ENCODE results near the gene GFRAL.

The GFRAL gene

DNA sequence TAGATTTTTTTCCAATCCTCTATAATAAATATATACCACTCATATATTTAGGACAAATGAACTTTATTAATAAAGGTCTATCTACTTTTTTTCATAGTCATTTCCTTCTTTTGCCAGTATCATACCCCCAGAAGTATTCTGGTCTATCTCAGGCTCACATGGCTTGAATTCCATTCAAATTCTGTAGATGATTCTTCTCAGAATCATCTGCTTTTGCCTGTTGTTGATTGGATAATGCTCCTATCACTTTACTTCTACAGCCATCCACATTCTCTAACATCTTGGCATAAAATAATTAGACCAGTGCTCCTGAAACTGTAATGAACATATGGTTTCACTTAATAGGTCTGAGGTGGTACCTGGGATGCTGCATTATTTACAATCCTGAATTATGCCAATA, 121.2 kb downstream of the GFRAL start:
- H3K9me3 ChIP-seq (ENCODE audit: low read length): no peaks in the 10 kb centered on the region
- H4K20me1 ChIP-seq (ENCODE audit: insufficient read depth, low read length): no peaks in the 10 kb centered on the region
- H3K36me3 ChIP-seq (ENCODE audit: insufficient read depth, low read length): no peaks in the 10 kb centered on the region
- H3K27ac ChIP-seq (ENCODE audit: low read depth, low read length, poor library complexity, severe bottlenecking): no peak overlapping the region
- no peaks in the 10 kb centered on the region for H3K79me2 ChIP-seq (ENCODE audit: insufficient read depth, low read length)
- no peaks in the 10 kb centered on the region for H3K9me2 ChIP-seq (ENCODE audit: low read depth, low read length)
- no peaks in the 10 kb centered on the region for H3F3A ChIP-seq (ENCODE audit: insufficient read depth, low read length)
- H3K4me3 ChIP-seq (ENCODE audit: low read depth, low read length, poor library complexity, severe bottlenecking): no peak overlapping the region
- H2AFZ ChIP-seq (ENCODE audit: low read length): no peak overlapping the region
- no peak for TF ChIP-seq EZH2 (IDR thresholded peaks at IDR 0.05; ENCODE audit: borderline replicate concordance, low read length)
- TF ChIP-seq, protein P1, sequence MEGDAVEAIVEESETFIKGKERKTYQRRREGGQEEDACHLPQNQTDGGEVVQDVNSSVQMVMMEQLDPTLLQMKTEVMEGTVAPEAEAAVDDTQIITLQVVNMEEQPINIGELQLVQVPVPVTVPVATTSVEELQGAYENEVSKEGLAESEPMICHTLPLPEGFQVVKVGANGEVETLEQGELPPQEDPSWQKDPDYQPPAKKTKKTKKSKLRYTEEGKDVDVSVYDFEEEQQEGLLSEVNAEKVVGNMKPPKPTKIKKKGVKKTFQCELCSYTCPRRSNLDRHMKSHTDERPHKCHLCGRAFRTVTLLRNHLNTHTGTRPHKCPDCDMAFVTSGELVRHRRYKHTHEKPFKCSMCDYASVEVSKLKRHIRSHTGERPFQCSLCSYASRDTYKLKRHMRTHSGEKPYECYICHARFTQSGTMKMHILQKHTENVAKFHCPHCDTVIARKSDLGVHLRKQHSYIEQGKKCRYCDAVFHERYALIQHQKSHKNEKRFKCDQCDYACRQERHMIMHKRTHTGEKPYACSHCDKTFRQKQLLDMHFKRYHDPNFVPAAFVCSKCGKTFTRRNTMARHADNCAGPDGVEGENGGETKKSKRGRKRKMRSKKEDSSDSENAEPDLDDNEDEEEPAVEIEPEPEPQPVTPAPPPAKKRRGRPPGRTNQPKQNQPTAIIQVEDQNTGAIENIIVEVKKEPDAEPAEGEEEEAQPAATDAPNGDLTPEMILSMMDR (IDR thresholded peaks at IDR 0.05; ENCODE audit: low read length): no peak
- no peak overlapping the region for H3K9ac ChIP-seq (ENCODE audit: low read length)
- no peaks in the 10 kb centered on the region for H3K4me1 ChIP-seq (ENCODE audit: insufficient read depth, low read length, severe bottlenecking)
- no peak overlapping the region for H3K4me2 ChIP-seq (ENCODE audit: low read length)
- no peaks in the 10 kb centered on the region for H3K27me3 ChIP-seq (ENCODE audit: insufficient read depth, low read length)

DNA sequence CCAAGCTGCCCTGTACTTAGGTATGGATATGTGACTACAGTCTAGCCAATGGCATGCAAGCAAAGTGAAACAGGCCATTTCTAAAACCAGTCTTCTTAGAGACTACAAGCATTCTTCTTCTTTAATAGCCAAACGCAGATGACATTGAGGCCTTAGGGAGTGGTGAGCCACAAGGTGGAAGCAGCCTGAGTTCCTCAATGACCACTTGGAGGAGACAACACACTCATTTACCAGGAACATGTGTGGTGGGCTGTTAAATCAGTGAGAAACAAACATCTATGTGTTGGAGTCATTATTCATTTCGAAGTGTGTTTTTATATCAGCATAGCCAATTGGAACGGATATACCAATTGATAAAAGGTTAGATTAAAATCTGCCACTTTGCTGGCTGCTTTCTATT, 122.0 kb downstream of the GFRAL start:
- Histone ChIP-seq H3K27me3 (ENCODE audit: insufficient read depth, low read length) (no peaks in the 10 kb centered on the region), H3K79me2 (ENCODE audit: insufficient read depth, low read length) (no peaks in the 10 kb centered on the region), H3K9ac (ENCODE audit: low read length) (no peak overlapping the region), H3K4me3 (ENCODE audit: low read depth, low read length, poor library complexity, severe bottlenecking) (no peak overlapping the region), H3K36me3 (ENCODE audit: insufficient read depth, low read length) (no peaks in the 10 kb centered on the region), H3F3A (ENCODE audit: insufficient read depth, low read length) (no peaks in the 10 kb centered on the region), H2AFZ (ENCODE audit: low read length) (no peak overlapping the region), H3K4me2 (ENCODE audit: low read length) (no peak overlapping the region), H4K20me1 (ENCODE audit: insufficient read depth, low read length) (no peaks in the 10 kb centered on the region), H3K27ac (ENCODE audit: low read depth, low read length, poor library complexity, severe bottlenecking) (no peak overlapping the region), H3K9me2 (ENCODE audit: low read depth, low read length) (no peaks in the 10 kb centered on the region), H3K9me3 (ENCODE audit: low read length) (no peaks in the 10 kb centered on the region), H3K4me1 (ENCODE audit: insufficient read depth, low read length, severe bottlenecking) (no peaks in the 10 kb centered on the region)
- no peak for TF ChIP-seq EZH2 (IDR thresholded peaks at IDR 0.05; ENCODE audit: borderline replicate concordance, low read length)
- TF ChIP-seq, protein P1 (IDR thresholded peaks at IDR 0.05; ENCODE audit: low read length): no peak

DNA sequence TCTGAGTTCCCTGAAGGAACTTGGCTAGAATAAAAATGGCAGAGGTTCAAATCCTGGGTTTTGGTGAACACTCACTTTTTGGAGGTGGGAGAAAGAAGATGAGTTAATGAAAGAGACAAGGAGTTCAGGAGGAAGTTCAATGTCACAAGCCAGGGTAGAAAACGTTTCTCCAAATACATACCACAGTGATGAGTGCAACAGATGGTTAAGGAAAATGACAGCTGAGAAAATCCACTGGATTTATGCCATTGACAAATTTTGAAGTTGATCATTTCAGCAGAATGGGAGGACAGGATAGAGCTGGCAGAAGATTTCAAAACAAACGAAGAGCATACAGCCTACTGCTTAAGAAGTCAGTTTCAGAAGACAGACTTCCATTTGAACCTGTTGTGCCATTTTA, 122.7 kb downstream of the GFRAL start:
- H3K9ac ChIP-seq (ENCODE audit: low read length): no peak overlapping the region
- TF ChIP-seq, protein P1 (IDR thresholded peaks at IDR 0.05; ENCODE audit: low read length): no peak
- TF ChIP-seq EZH2 (IDR thresholded peaks at IDR 0.05; ENCODE audit: borderline replicate concordance, low read length): no peak
- no peaks in the 10 kb centered on the region for H3K4me1 ChIP-seq (ENCODE audit: insufficient read depth, low read length, severe bottlenecking)
- H3K79me2 ChIP-seq (ENCODE audit: insufficient read depth, low read length): no peaks in the 10 kb centered on the region
- no peak overlapping the region for H3K27ac ChIP-seq (ENCODE audit: low read depth, low read length, poor library complexity, severe bottlenecking)
- no peaks in the 10 kb centered on the region for H4K20me1 ChIP-seq (ENCODE audit: insufficient read depth, low read length)
- no peaks in the 10 kb centered on the region for H3K9me2 ChIP-seq (ENCODE audit: low read depth, low read length)
- H2AFZ ChIP-seq (ENCODE audit: low read length): no peak overlapping the region
- no peaks in the 10 kb centered on the region for H3F3A ChIP-seq (ENCODE audit: insufficient read depth, low read length)
- no peak overlapping the region for H3K4me2 ChIP-seq (ENCODE audit: low read length)
- H3K36me3 ChIP-seq (ENCODE audit: insufficient read depth, low read length): no peaks in the 10 kb centered on the region
- H3K4me3 ChIP-seq (ENCODE audit: low read depth, low read length, poor library complexity, severe bottlenecking): no peak overlapping the region
- no peaks in the 10 kb centered on the region for H3K27me3 ChIP-seq (ENCODE audit: insufficient read depth, low read length)
- no peaks in the 10 kb centered on the region for H3K9me3 ChIP-seq (ENCODE audit: low read length)
